Measurements from ENCODE around the gene MPLKIP. TPM values are rescaled to one million over a fixed set of nuclear protein-coding genes. Genes with fewer than 3 reads are reported as not detected.

MPLKIP gene
- total and polyA plus RNA-seq, 4 donors: 20.5 to 45.0 (median 31.7) TPM

DNA sequence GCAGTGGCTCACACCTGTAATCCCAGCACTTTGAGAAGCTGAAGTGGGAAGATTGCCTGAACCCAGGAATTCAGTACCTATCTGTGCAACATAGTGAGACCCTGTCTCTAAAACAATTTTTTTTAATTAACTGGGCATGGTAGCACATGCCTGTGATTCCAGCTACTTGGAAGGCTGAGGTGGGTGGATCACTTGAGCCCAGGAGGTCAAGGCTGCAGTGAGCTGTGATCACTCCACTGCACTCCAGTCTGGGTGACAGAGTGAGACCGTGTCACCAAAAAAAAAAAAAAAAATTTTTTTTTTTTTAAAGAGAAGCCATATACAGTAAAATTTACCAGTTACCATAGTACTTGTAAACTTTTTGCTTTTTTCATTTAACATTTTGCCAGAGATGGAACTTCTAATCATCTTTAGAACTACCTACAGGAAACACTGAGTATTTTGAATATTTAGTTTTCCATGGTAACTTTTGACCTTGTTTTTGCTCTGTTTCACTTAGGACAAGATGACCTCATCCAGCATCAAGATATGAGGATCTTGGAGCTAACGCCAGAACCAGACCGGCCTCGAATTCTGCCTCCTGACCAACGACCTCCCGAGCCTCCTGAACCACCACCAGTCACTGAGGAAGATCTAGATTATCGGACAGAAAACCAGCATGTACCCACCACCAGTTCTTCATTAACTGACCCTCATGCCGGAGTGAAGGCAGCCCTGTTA, 40.6 kb downstream of the MPLKIP start:
- no peak for DNase-seq (ENCODE audit: low spot score)
- H3K36me3 ChIP-seq (ENCODE audit: control insufficient read depth in 4 of 4, insufficient read depth in 3 of 4, low read depth in 1 of 4, low read length in 3 of 4): peaks cover 2 to 16% (median 15%) of the 10 kb centered on the region in 4 donors
- 51% methylated on average over 8 of the region's 8 CpGs for whole genome bisulfite sequencing
- no peaks in the 10 kb centered on the region for H3K9me3 ChIP-seq (ENCODE audit: control insufficient read depth in 4 of 4, low read length in 3 of 4)
- H3K27ac ChIP-seq (ENCODE audit: low read depth in 1 of 2, low read length in 2 of 2): peak overlapping the region; percentile 64 to 84
- peaks cover 13 to 57% (median 47%) of the 10 kb centered on the region in 4 donors for H3K4me1 ChIP-seq (ENCODE audit: control insufficient read depth in 4 of 4, insufficient read depth in 4 of 4, low read length in 3 of 4)
- H3K4me3 ChIP-seq (ENCODE audit: low read depth in 1 of 3, low read length in 3 of 3): no peak overlapping the region
- TF ChIP-seq FOXA2 (IDR thresholded peaks at IDR 0.05) (no peak), YY1 (IDR thresholded peaks at IDR 0.05) (no peak), EGR1 (IDR thresholded peaks at IDR 0.05; ENCODE audit: low read depth in 2 of 2) (no peak), RXRA (IDR thresholded peaks at IDR 0.05) (peak; percentile 41 to 46), FOXA1 (IDR thresholded peaks at IDR 0.05) (no peak), RAD21 (IDR thresholded peaks at IDR 0.05) (no peak), HNF4A (conservative IDR thresholded peaks at IDR 0.05) (peak; percentile 11 to 13), GABPA (IDR thresholded peaks at IDR 0.05 in 1 of 2, conservative IDR thresholded peaks at IDR 0.05 in 1 of 2) (no peak), TAF1 (conservative IDR thresholded peaks at IDR 0.05) (no peak), HNF4G (IDR thresholded peaks at IDR 0.05) (no peak), SP1 (IDR thresholded peaks at IDR 0.05) (no peak), NR2F2 (IDR thresholded peaks at IDR 0.05) (no peak), JUND (IDR thresholded peaks at IDR 0.05) (peak; percentile 57 to 61)
- TF ChIP-seq, protein P1, sequence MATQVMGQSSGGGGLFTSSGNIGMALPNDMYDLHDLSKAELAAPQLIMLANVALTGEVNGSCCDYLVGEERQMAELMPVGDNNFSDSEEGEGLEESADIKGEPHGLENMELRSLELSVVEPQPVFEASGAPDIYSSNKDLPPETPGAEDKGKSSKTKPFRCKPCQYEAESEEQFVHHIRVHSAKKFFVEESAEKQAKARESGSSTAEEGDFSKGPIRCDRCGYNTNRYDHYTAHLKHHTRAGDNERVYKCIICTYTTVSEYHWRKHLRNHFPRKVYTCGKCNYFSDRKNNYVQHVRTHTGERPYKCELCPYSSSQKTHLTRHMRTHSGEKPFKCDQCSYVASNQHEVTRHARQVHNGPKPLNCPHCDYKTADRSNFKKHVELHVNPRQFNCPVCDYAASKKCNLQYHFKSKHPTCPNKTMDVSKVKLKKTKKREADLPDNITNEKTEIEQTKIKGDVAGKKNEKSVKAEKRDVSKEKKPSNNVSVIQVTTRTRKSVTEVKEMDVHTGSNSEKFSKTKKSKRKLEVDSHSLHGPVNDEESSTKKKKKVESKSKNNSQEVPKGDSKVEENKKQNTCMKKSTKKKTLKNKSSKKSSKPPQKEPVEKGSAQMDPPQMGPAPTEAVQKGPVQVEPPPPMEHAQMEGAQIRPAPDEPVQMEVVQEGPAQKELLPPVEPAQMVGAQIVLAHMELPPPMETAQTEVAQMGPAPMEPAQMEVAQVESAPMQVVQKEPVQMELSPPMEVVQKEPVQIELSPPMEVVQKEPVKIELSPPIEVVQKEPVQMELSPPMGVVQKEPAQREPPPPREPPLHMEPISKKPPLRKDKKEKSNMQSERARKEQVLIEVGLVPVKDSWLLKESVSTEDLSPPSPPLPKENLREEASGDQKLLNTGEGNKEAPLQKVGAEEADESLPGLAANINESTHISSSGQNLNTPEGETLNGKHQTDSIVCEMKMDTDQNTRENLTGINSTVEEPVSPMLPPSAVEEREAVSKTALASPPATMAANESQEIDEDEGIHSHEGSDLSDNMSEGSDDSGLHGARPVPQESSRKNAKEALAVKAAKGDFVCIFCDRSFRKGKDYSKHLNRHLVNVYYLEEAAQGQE (IDR thresholded peaks at IDR 0.05): no peak
- TF ChIP-seq, protein P2, sequence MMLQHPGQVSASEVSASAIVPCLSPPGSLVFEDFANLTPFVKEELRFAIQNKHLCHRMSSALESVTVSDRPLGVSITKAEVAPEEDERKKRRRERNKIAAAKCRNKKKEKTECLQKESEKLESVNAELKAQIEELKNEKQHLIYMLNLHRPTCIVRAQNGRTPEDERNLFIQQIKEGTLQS (IDR thresholded peaks at IDR 0.05): no peak
- TF ChIP-seq, protein P3, sequence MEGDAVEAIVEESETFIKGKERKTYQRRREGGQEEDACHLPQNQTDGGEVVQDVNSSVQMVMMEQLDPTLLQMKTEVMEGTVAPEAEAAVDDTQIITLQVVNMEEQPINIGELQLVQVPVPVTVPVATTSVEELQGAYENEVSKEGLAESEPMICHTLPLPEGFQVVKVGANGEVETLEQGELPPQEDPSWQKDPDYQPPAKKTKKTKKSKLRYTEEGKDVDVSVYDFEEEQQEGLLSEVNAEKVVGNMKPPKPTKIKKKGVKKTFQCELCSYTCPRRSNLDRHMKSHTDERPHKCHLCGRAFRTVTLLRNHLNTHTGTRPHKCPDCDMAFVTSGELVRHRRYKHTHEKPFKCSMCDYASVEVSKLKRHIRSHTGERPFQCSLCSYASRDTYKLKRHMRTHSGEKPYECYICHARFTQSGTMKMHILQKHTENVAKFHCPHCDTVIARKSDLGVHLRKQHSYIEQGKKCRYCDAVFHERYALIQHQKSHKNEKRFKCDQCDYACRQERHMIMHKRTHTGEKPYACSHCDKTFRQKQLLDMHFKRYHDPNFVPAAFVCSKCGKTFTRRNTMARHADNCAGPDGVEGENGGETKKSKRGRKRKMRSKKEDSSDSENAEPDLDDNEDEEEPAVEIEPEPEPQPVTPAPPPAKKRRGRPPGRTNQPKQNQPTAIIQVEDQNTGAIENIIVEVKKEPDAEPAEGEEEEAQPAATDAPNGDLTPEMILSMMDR (IDR thresholded peaks at IDR 0.05; ENCODE audit: low read depth, low read length, missing input control): no peak
- TF ChIP-seq, protein P4, sequence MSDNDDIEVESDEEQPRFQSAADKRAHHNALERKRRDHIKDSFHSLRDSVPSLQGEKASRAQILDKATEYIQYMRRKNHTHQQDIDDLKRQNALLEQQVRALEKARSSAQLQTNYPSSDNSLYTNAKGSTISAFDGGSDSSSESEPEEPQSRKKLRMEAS (IDR thresholded peaks at IDR 0.05): no peak
- TF ChIP-seq, protein P5, sequence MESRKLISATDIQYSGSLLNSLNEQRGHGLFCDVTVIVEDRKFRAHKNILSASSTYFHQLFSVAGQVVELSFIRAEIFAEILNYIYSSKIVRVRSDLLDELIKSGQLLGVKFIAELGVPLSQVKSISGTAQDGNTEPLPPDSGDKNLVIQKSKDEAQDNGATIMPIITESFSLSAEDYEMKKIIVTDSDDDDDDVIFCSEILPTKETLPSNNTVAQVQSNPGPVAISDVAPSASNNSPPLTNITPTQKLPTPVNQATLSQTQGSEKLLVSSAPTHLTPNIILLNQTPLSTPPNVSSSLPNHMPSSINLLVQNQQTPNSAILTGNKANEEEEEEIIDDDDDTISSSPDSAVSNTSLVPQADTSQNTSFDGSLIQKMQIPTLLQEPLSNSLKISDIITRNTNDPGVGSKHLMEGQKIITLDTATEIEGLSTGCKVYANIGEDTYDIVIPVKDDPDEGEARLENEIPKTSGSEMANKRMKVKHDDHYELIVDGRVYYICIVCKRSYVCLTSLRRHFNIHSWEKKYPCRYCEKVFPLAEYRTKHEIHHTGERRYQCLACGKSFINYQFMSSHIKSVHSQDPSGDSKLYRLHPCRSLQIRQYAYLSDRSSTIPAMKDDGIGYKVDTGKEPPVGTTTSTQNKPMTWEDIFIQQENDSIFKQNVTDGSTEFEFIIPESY (IDR thresholded peaks at IDR 0.05): no peak
- H3K9ac ChIP-seq (ENCODE audit: low read depth in 1 of 2, low read length in 2 of 2): no peak overlapping the region
- H3K27me3 ChIP-seq (ENCODE audit: control insufficient read depth in 4 of 4, insufficient read depth in 4 of 4, low read length in 3 of 4): no peaks in the 10 kb centered on the region
